Transverse colon (tissue), 4 donors: Measurements from ENCODE around the gene NDST4.

Experiments used
- EP300 ChIP-seq: sonication (generic); formaldehyde crosslinking; IDR thresholded peaks from one replicate; pipeline ENCODE4 v1.6.1; 2017; ENCODE audit warnings: antibody characterized with exemption, low read depth
- POLR2AphosphoS5 ChIP-seq, 3 donors: sonication (generic); formaldehyde crosslinking; IDR thresholded peaks; one replicate each; pipeline ENCODE4 v1.6.1; 2016; ENCODE audit warnings: antibody characterized with exemption in 3 of 3
- TF ChIP-seq, protein P1 (sequence below), 5 experiments: fragments of 200-600 bp in 3 of 5; fragments of 450-650 bp in 2 of 5; sonication (generic) in 3 of 5; IDR thresholded peaks; 1 replicate in 2 of 5; 2 replicates in 3 of 5; pipeline ENCODE4 v1.5.1; 2016 to 2017; ENCODE audit warnings: antibody characterized with exemption in 5 of 5, inconsistent platforms in 3 of 5, mild to moderate bottlenecking in 2 of 5, moderate library complexity in 1 of 5

DNA sequence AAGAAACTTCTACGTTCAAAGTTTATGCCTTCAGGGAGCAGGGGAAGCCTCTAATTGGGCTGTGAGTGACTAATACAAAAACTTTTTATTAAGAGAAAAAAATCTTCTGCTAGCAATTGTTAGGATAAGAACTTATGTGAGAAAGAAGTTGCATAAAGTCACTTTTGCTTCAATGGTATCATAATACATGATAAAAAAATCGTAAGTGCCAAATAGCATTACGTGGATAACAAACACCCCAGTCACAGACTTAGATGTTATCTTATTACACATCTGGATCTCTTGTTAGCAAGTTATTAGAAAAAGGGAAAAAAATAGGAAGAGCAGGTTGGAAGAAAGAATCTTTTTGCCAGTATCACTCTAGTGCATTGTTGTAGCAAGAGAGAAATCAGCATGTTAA, 4.2 kb upstream of the NDST4 start:
- TF ChIP-seq, protein P1, sequence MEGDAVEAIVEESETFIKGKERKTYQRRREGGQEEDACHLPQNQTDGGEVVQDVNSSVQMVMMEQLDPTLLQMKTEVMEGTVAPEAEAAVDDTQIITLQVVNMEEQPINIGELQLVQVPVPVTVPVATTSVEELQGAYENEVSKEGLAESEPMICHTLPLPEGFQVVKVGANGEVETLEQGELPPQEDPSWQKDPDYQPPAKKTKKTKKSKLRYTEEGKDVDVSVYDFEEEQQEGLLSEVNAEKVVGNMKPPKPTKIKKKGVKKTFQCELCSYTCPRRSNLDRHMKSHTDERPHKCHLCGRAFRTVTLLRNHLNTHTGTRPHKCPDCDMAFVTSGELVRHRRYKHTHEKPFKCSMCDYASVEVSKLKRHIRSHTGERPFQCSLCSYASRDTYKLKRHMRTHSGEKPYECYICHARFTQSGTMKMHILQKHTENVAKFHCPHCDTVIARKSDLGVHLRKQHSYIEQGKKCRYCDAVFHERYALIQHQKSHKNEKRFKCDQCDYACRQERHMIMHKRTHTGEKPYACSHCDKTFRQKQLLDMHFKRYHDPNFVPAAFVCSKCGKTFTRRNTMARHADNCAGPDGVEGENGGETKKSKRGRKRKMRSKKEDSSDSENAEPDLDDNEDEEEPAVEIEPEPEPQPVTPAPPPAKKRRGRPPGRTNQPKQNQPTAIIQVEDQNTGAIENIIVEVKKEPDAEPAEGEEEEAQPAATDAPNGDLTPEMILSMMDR (IDR thresholded peaks at IDR 0.05) = no peak
- TF ChIP-seq EP300 (no peak), POLR2AphosphoS5 (IDR thresholded peaks at IDR 0.05) (no peak)
